ENCODE results near the gene TMEM151B. TPM values are rescaled to one million over a fixed set of nuclear protein-coding genes. Genes with fewer than 3 reads are reported as not detected.
A peak's percentile ranks its signal among the peaks of the same experiment; 100 is the strongest.

The TMEM151B gene
- 8.7 and 9.9 TPM in 2 replicates for total RNA-seq (2021)
- Bru-seq, nascent RNA, result percentile 48 among the genes with signal in this experiment
- percentile 62 among the genes with signal in this experiment for BruChase-seq, experiment 1, labeled RNA remaining after a 2-hour chase
- percentile 79 among the genes with signal in this experiment for BruChase-seq, experiment 2, labeled RNA remaining after a 6-hour chase
- long read RNA-seq, partial matches to known transcripts, result 0 of 5 reads
- long read RNA-seq, other reads (novel, unspliced or antisense), result 5 of 5 reads

- POLR2A ChIA-PET (ENCODE audit: low non-redundant PET), result interaction anchor here (0.6 kb wide), 1 partner anchor 13 kb away, joined by 6 read pairs; no protein-coding TSS in a partner anchor
- no peaks in the 10 kb centered on the region for H3K27me3 ChIP-seq (replicated peaks; ENCODE audit: insufficient read depth, low read depth, low read length, poor library complexity)
- peaks cover 8% of the 10 kb centered on the region for H3K4me1 ChIP-seq (ENCODE audit: insufficient read depth, low read length, poor library complexity, severe bottlenecking)
- no peaks in the 10 kb centered on the region for H3K36me3 ChIP-seq (ENCODE audit: insufficient read depth, low read length, poor library complexity, severe bottlenecking)
- H3K27ac ChIP-seq (ENCODE audit: low read depth, low read length, poor library complexity, severe bottlenecking), result no peak within 1 kb of the TSS
- H3K4me3 ChIP-seq (ENCODE audit: low read depth, low read length, poor library complexity, severe bottlenecking), result peak within 1 kb of the TSS; percentile 53
- H3K9me3 ChIP-seq (ENCODE audit: low read depth, low read length, poor library complexity, severe bottlenecking), result no peaks in the 10 kb centered on the region
- BruUV-seq (replicated peaks), result no TSS peak
- intact Hi-C loops (cut with micrococcal nuclease; ENCODE audit: unreplicated experiment), result loop anchor here (2.0 to 5.0 kb wide), 2 partner anchors 35 to 187 kb away; no protein-coding TSS in a partner anchor
- peak; percentile 27 for DNase-seq (ENCODE audit: low spot score)
- TF ChIP-seq EZH2 (IDR thresholded peaks at IDR 0.05; ENCODE audit: borderline replicate concordance, low read depth, low read length, poor library complexity, severe bottlenecking), result no peak
- TF ChIP-seq CTCF (conservative IDR thresholded peaks at IDR 0.05; ENCODE audit: low read depth, low read length), result no peak
- CTCF ChIA-PET, result interaction anchor here (0.7 to 1.7 kb wide), 4 partner anchors 35 to 1224 kb away, joined by 3 to 5 read pairs (median 4); partner anchors contain the start of gene AARS2
Observed at GRCh38 chr6:44269921-44270525, at the start of gene TMEM151B. TSS of gene TMEM151B (plus strand) at chr6:44270450. CDS start at chr6:44270743, 293 bp downstream.

GRCh38 chr6:44220913-44221290, 49.3 kb upstream of the TMEM151B start:
- Histone ChIP-seq H3K27me3 (replicated peaks; ENCODE audit: insufficient read depth, low read depth, low read length, poor library complexity) (no peaks in the 10 kb centered on the region), H3K27ac (ENCODE audit: low read depth, low read length, poor library complexity, severe bottlenecking) (peak overlapping the region; percentile 38), H3K9me3 (ENCODE audit: low read depth, low read length, poor library complexity, severe bottlenecking) (no peaks in the 10 kb centered on the region), H3K4me1 (ENCODE audit: insufficient read depth, low read length, poor library complexity, severe bottlenecking) (peaks cover 58% of the 10 kb centered on the region), H3K4me3 (ENCODE audit: low read depth, low read length, poor library complexity, severe bottlenecking) (no peak overlapping the region), H3K36me3 (ENCODE audit: insufficient read depth, low read length, poor library complexity, severe bottlenecking) (no peaks in the 10 kb centered on the region)
- CTCF ChIA-PET, result interaction anchor here (0.6 to 0.7 kb wide), 2 partner anchors 13 to 94 kb away, joined by 3 read pairs; no protein-coding TSS in a partner anchor
- DNase-seq (ENCODE audit: low spot score), result no peak
- no TSS peak for BruUV-seq (replicated peaks)
- TF ChIP-seq EZH2 (IDR thresholded peaks at IDR 0.05; ENCODE audit: borderline replicate concordance, low read depth, low read length, poor library complexity, severe bottlenecking), result no peak
- POLR2A ChIA-PET (ENCODE audit: low non-redundant PET), result no interaction called here
- intact Hi-C loops (cut with micrococcal nuclease; ENCODE audit: unreplicated experiment), result no loop called here

- Histone ChIP-seq H3K4me1 (ENCODE audit: insufficient read depth, low read length, poor library complexity, severe bottlenecking) (peaks cover 63% of the 10 kb centered on the region), H3K9me3 (ENCODE audit: low read depth, low read length, poor library complexity, severe bottlenecking) (no peaks in the 10 kb centered on the region), H3K27ac (ENCODE audit: low read depth, low read length, poor library complexity, severe bottlenecking) (peak overlapping the region; percentile 38), H3K27me3 (replicated peaks; ENCODE audit: insufficient read depth, low read depth, low read length, poor library complexity) (no peaks in the 10 kb centered on the region), H3K4me3 (ENCODE audit: low read depth, low read length, poor library complexity, severe bottlenecking) (no peak overlapping the region), H3K36me3 (ENCODE audit: insufficient read depth, low read length, poor library complexity, severe bottlenecking) (no peaks in the 10 kb centered on the region)
- intact Hi-C loops (cut with micrococcal nuclease; ENCODE audit: unreplicated experiment), result no loop called here
- BruUV-seq (replicated peaks), result no TSS peak
- ChIA-PET POLR2A (ENCODE audit: low non-redundant PET) (interaction anchor here (0.6 kb wide), 1 partner anchor 25 kb away, joined by 18 read pairs; the partner anchor contains the start of gene HSP90AB1), CTCF (interaction anchor here (0.6 to 0.7 kb wide), 2 partner anchors 11 to 13 kb away, joined by 3 read pairs; no protein-coding TSS in a partner anchor)
- no peak for TF ChIP-seq EZH2 (IDR thresholded peaks at IDR 0.05; ENCODE audit: borderline replicate concordance, low read depth, low read length, poor library complexity, severe bottlenecking)
- TF ChIP-seq CTCF (conservative IDR thresholded peaks at IDR 0.05; ENCODE audit: low read depth, low read length), result peak; percentile 73
- peak; percentile 84 for DNase-seq (ENCODE audit: low spot score)
Observed at GRCh38 chr6:44221291-44221960, 48.8 kb upstream of the TMEM151B start.
